D721Med (cell line): ENCODE results near the gene ABCA2.
A peak's percentile ranks its signal among the peaks of the same experiment; 100 is the strongest.
"Not testable (repeated sequence)": the region's sequence is repeated elsewhere in the genome, so short reads cannot be mapped to it uniquely, and the experiment has no call there.

Source experiments
- DNase-seq: peaks from one replicate; pipeline ENCODE4 v3.0.0; 2011; ENCODE audit warnings: low spot score; ENCODE audit not compliant: insufficient read length
- FAIRE-seq: peaks from 2 replicates; lab custom pipeline; 2011; peaks lifted over from hg19 to GRCh38; lab: Jason Lieb, UNC
- CTCF ChIP-seq: IDR thresholded peaks from 2 replicates; pipeline ENCODE4 v1.5.1; 2012; ENCODE audit warnings: mild to moderate bottlenecking, control low read depth; ENCODE audit not compliant: insufficient read depth; ENCODE audit errors: missing control alignments

ABCA2 gene

DNA sequence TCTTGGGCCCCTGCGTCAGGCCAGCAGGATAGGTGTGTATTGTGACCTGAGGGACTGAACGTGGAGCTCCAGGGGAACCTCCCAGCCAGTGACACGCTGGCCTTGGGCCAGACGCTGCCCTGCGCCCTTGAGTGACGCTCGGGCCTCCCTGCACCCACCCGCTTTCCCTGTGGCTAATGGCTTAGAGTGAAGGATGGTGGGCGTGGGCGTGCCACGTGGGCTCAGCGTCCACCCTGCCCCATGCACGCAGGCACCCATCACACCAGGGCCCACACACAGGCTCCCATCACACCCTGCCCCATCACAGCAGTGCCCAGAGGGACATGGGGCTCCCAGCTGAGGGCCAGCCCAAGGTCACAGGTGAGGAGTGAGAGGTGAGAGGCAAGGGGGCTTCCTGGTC lies 9.0 kb upstream of the ABCA2 start:
- DNase-seq, result no peak
- FAIRE-seq, result no peak
- TF ChIP-seq CTCF, result no peak

DNA sequence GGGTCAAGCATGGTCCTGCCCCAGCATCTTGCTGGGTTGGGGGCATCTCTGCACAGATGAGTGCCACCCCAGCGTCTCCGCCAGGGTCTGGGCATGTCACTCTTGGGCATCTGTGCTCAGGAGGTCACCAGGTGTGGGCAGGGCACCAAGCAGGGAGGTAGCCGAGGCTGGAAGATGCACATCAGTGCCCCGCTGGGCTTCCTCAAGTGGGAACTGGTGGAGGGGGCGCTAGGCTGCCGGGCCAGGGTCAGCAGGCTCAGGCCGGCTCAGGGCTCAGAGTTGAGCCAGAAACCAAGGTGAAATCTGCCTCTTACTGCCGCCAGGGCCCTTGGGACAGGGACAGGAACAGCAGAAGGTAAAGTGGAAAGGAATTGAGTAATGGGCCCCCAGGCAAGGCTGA lies 7.9 kb upstream of the ABCA2 start:
- FAIRE-seq (no peak), DNase-seq (no peak)
- TF ChIP-seq CTCF, result no peak

DNA sequence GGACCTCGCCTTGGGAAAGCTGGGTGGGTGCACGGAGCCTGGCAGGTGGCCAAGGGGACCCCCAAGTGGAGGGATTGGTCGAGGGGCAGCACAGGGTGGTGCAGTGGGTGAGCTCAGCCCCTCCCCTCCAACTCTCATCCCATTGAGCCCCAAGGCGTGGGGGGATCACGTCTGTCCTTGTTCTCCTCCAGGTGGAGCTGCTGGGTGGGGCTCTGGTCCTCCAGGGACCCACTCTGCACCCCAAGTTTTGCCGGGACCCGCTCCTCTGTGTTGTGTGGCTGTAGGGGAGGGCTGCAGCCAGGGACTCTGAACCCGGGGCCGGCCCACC lies 7.4 kb upstream of the ABCA2 start:
- DNase-seq, result no peak
- TF ChIP-seq CTCF, result no peak
- no peak for FAIRE-seq

DNA sequence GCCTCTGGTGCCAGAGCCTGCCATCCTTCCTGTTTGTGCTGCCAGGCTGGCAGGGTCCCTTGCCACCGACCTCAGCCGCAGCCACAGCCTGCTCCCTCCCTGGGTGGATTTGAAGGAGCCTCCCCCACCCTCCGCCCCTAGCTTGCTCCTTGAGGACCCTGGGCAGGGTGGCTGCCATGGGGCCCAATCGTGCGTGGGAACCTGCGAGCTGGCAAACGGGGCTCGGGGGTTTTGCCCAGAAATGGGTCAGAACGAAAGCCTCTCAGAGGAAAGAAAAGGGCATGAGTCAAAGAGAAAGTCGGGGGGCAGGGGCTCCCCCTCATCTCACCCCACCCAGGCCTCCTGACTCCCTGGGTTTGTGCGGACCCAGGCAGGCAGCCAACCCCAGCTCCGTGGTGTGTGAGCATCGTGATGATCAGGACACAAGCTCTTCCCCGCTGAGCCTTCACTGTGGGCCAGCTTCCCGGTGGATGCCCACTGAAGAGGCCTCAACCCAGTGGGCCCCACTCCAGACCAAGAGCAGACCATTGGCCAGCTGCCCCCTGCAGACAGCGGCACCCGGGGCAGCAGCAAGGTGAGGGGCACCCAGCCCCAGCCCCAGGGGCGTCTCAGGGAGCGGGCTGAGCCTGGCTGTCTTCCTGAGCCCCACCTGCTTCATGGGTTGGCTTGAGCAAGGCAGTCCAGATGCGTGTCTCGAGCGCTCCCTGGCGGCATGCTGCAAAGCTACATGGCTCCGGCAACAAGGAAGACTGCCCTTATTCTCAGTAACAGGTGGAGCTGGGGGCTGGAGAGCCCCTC lies 6.9 kb upstream of the ABCA2 start:
- DNase-seq (peak; percentile 96), FAIRE-seq (no peak)
- TF ChIP-seq CTCF, result peak; percentile 96

- DNase-seq (no peak), FAIRE-seq (no peak)
- TF ChIP-seq CTCF, result no peak
Measured at GRCh38 chr9:137034039-137034708, 6.1 kb upstream of the ABCA2 start.

GRCh38 chr9:137033481-137033880 lies 5.4 kb upstream of the ABCA2 start:
- not testable (repeated sequence) for FAIRE-seq, DNase-seq

GRCh38 chr9:137032858-137033257 lies 4.8 kb upstream of the ABCA2 start:
- TF ChIP-seq CTCF, result no peak

More at GRCh38 chr9:137032858-137033257, 4.8 kb upstream of the ABCA2 start:
- FAIRE-seq (no peak), DNase-seq (no peak)
